Breast epithelium (tissue), 4 donors: Measurements from ENCODE around the gene PGLYRP4. TPM values are rescaled to one million over a fixed set of nuclear protein-coding genes. Genes with fewer than 3 reads are reported as not detected.

Experiments used
- DNase-seq, 2 donors: peaks; one replicate each; pipeline ENCODE4 v3.0.0-alpha.2; 2019; ENCODE audit warnings: low spot score in 2 of 2
- H3K27ac ChIP-seq, 2 donors: fragments of 200-600 bp; sonication (generic) in 1 of 2; one replicate each; pipeline ENCODE4 v1.5.1; 2016 to 2019; ENCODE audit warnings: mild to moderate bottlenecking in 1 of 2
- H3K27me3 ChIP-seq, 2 donors: fragments of 200-600 bp; sonication (generic) in 1 of 2; one replicate each; pipeline versions ENCODE4 v1.5.1 to v1.6.0; 2017 to 2019; ENCODE audit warnings: control low read depth in 1 of 2, mild to moderate bottlenecking in 1 of 2
- H3K36me3 ChIP-seq: fragments of 200-600 bp; one replicate; pipeline ENCODE4 v1.5.1; 2019
- H3K4me1 ChIP-seq, 2 donors: fragments of 200-600 bp; sonication (generic); one replicate each; pipeline ENCODE4 v1.5.1; 2016 to 2019; ENCODE audit warnings: control low read depth in 1 of 2
- H3K4me3 ChIP-seq, 3 donors: fragments of 200-600 bp; sonication (generic); 1 replicate in 2 of 3; 2 replicates in 1 of 3; pipeline ENCODE4 v1.5.1; 2016 to 2019; ENCODE audit warnings: mild to moderate bottlenecking in 3 of 3, moderate library complexity in 2 of 3
- H3K9me3 ChIP-seq, 2 donors: fragments of 200-600 bp; sonication (generic) in 1 of 2; one replicate each; pipeline ENCODE4 v1.5.1; 2016 to 2019; ENCODE audit warnings: control low read depth in 1 of 2
- POLR2A ChIP-seq: fragments of 450-650 bp; IDR thresholded peaks from one replicate; pipeline ENCODE4 v1.6.1; 2016; ENCODE audit warnings: antibody characterized with exemption, mild to moderate bottlenecking, moderate library complexity
- POLR2AphosphoS5 ChIP-seq, 3 donors: sonication (generic); formaldehyde crosslinking; IDR thresholded peaks; one replicate each; pipeline ENCODE4 v1.6.1; 2017; ENCODE audit warnings: antibody characterized with exemption in 3 of 3
- intact Hi-C: fragments of 100-400 bp; cut with DNase I; formaldehyde crosslinking; loops from one replicate; pipeline ENCODE4 v1.15.1; 2023; ENCODE audit warnings: low total_unique reads
- total RNA-seq, 3 donors: library from RNA; depleted of rRNA; stranded (reverse); fragments of >200 nt; gene quantifications; one replicate each; pipeline ENCODE4 v1.1.0, GENCODE V29; 2016
- TF ChIP-seq, protein P1 (sequence below), 3 donors: fragments of 450-650 bp; IDR thresholded peaks; one replicate each; pipeline ENCODE4 v1.5.1; 2016 to 2017; ENCODE audit warnings: antibody characterized with exemption in 3 of 3, mild to moderate bottlenecking in 3 of 3, moderate library complexity in 3 of 3

Gene PGLYRP4
- total RNA-seq, 3 donors from 2014 or later: not detected

DNA sequence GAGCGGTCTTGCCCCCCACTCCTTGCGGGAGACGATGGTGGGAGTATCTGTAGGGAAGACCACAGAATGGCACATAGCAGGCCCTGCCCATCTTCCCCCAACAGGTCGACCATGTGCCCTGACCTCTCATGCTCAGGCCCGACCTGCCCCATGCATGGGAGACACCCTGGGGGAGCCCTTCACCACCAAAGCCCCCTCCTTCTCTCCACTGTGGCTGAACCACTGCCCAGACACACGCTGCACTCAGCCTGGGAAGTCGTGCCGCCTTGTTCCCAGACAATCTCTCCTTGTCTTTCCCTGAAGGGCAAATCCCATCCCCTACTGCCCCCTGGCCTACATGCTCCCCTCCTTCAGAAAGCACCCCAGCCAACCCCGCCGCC, 41.4 kb downstream of the PGLYRP4 start:
- Histone ChIP-seq H3K9me3 (no peaks in the 10 kb centered on the region), H3K27me3 (no peaks in the 10 kb centered on the region), H3K36me3 (no peaks in the 10 kb centered on the region), H3K27ac (no peak overlapping the region), H3K4me1 (no peaks in the 10 kb centered on the region), H3K4me3 (no peak overlapping the region)
- TF ChIP-seq, protein P1, sequence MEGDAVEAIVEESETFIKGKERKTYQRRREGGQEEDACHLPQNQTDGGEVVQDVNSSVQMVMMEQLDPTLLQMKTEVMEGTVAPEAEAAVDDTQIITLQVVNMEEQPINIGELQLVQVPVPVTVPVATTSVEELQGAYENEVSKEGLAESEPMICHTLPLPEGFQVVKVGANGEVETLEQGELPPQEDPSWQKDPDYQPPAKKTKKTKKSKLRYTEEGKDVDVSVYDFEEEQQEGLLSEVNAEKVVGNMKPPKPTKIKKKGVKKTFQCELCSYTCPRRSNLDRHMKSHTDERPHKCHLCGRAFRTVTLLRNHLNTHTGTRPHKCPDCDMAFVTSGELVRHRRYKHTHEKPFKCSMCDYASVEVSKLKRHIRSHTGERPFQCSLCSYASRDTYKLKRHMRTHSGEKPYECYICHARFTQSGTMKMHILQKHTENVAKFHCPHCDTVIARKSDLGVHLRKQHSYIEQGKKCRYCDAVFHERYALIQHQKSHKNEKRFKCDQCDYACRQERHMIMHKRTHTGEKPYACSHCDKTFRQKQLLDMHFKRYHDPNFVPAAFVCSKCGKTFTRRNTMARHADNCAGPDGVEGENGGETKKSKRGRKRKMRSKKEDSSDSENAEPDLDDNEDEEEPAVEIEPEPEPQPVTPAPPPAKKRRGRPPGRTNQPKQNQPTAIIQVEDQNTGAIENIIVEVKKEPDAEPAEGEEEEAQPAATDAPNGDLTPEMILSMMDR (IDR thresholded peaks at IDR 0.05): no peak
- no peak for TF ChIP-seq POLR2A
- no peak for TF ChIP-seq POLR2AphosphoS5 (IDR thresholded peaks at IDR 0.05)
- intact Hi-C loops: no loop called here
- no peak for DNase-seq

DNA sequence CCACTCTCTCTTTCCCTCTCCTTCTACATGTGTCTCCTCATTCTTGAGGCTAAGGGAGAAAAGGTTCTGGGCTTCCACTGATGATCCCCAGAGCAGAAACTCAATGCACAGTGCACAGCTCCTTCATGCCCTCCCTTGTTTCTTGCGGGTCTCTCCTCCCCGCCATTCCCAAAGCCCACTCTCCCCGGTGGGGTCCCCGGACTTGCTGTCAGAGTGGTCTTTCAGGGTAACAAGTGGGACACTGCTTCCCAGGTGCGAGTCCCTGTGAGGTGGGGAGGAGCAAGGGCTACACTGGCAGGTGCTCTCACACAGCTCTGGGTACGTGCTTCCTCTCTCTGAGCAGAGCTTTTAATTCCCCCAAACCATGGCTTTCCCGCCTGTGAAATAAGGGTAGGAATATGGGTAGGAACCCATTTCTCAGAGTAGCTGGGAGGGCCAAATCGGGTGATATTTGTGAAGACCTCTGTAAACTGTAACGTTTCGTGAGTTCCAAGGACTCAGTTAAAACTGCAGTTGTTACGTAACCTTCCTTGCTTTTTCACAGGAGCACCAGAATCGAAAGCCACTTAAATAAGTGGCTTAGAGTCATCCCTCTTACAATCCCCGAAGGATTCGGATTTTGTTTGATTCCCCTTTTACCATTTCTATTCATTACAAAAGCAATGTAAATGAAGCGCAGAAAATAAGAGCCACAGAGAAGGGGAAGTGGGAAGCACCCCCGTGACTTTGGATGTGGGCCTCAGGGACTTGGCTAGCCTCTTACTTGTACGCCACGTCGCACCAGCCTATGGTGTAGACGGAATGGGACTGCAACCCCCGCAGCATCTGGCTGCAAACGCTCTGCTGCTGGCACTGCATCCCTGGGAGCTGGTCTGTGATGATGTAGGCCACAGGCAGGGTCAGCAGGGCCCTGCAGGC, 42.1 kb downstream of the PGLYRP4 start:
- H3K36me3 ChIP-seq: no peaks in the 10 kb centered on the region
- no peak overlapping the region for H3K27ac ChIP-seq
- no peak for DNase-seq
- H3K4me1 ChIP-seq: no peaks in the 10 kb centered on the region
- H3K9me3 ChIP-seq: no peaks in the 10 kb centered on the region
- H3K4me3 ChIP-seq: no peak overlapping the region
- no peak for TF ChIP-seq POLR2A
- no peak for TF ChIP-seq POLR2AphosphoS5 (IDR thresholded peaks at IDR 0.05)
- TF ChIP-seq, protein P1 (IDR thresholded peaks at IDR 0.05): no peak
- H3K27me3 ChIP-seq: no peaks in the 10 kb centered on the region
- intact Hi-C loops: no loop called here

DNA sequence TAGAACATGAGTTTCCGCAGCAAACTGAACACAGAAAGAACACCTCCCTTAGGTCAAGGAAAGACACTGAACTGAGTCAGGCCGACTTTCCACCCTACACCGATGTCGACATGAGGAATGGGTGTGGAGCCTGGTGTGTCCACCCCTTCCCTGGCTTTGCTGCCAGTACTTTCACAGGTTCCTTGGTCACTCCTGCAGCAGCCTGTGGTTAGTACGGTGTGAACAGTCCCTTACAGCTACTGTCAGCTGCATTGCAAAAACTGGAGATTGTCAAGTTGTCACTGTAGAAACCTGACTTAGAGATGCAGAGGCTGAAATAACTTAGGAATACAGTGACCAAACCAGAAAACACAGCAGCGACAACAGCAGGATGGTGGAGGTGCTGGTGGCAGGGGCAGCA, 43.0 kb downstream of the PGLYRP4 start:
- Histone ChIP-seq H3K9me3 (no peaks in the 10 kb centered on the region), H3K4me1 (no peaks in the 10 kb centered on the region), H3K36me3 (no peaks in the 10 kb centered on the region), H3K27me3 (no peaks in the 10 kb centered on the region), H3K27ac (no peak overlapping the region), H3K4me3 (no peak overlapping the region)
- no peak for DNase-seq
- TF ChIP-seq POLR2A (no peak), POLR2AphosphoS5 (IDR thresholded peaks at IDR 0.05) (no peak)
- TF ChIP-seq, protein P1 (IDR thresholded peaks at IDR 0.05): no peak
- intact Hi-C loops: no loop called here

DNA sequence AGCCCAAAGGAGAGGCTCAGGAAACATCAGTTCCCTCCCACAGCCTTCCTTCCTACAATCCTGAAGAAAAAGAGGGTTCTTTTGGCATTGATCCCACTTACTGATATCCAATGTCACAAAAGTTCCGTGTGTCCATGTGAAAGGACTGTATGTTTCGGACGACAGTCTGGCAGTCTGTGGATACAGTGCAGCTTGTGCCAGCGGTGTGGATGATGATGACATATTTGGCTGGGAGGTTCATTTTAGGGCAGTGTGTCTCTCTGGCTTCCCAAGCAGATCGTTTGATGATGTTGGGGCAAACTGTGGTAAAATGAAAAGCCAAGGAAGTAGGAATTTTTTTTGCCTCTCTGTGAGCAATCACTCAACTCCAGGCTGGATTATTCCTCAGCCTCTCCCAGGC, 46.3 kb downstream of the PGLYRP4 start:
- no peaks in the 10 kb centered on the region for H3K4me1 ChIP-seq
- DNase-seq: no peak
- TF ChIP-seq, protein P1 (IDR thresholded peaks at IDR 0.05): no peak
- no peak for TF ChIP-seq POLR2A
- no peak for TF ChIP-seq POLR2AphosphoS5 (IDR thresholded peaks at IDR 0.05)
- H3K27ac ChIP-seq: no peak overlapping the region
- no peaks in the 10 kb centered on the region for H3K36me3 ChIP-seq
- no peak overlapping the region for H3K4me3 ChIP-seq
- no peaks in the 10 kb centered on the region for H3K9me3 ChIP-seq
- no peaks in the 10 kb centered on the region for H3K27me3 ChIP-seq
- intact Hi-C loops: no loop called here

DNA sequence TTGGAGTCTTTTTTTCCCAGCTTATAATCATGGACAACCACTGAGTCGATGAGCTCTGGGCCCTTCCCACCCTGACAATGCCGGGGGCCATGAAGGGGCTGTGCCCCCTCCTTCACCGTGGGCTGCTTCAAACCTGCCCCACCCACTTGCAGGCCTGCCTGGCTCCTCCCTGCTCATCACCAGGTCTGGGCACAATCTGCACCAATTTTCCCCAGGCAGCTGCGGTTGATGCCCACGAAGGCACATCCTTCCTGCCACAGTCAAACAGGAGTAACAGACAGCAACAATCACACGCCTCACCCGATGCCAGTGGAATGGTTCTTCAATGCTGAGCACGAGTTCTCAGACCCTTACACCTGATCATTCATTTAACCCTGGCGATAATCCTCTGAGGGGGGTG, 54.8 kb downstream of the PGLYRP4 start:
- no peak for DNase-seq
- no peaks in the 10 kb centered on the region for H3K9me3 ChIP-seq
- peaks cover 0 to 7% of the 10 kb centered on the region in 2 donors for H3K27me3 ChIP-seq
- H3K36me3 ChIP-seq: no peaks in the 10 kb centered on the region
- TF ChIP-seq POLR2A (no peak), POLR2AphosphoS5 (IDR thresholded peaks at IDR 0.05) (no peak)
- TF ChIP-seq, protein P1 (IDR thresholded peaks at IDR 0.05): no peak
- intact Hi-C loops: no loop called here
- no peak overlapping the region for H3K27ac ChIP-seq
- no peak overlapping the region for H3K4me3 ChIP-seq
- H3K4me1 ChIP-seq: no peaks in the 10 kb centered on the region
